DMS 273 (cell line): ENCODE measurements around the gene STOM.
A peak's percentile ranks its signal among the peaks of the same experiment; 100 is the strongest.

Experiments
- DNase-seq: peaks from one replicate; lab custom pipeline; 2025; ENCODE audit not compliant: unreplicated experiment; lab: John Stamatoyannopoulos, UW

The STOM gene

GRCh38 chr9:121372239-121373010 lies 2.4 kb upstream of the STOM start:
- peak; percentile 34 for DNase-seq

- peak; percentile 49 for DNase-seq
Measured at GRCh38 chr9:121371495-121372061, 1.5 kb upstream of the STOM start.

GRCh38 chr9:121368745-121369144 lies 1.3 kb downstream of the STOM start:
- DNase-seq = peak; percentile 18

GRCh38 chr9:121368138-121368522 lies 1.9 kb downstream of the STOM start:
- peak; percentile 20 for DNase-seq

- peak; percentile 15 for DNase-seq
Measured at GRCh38 chr9:121367306-121368137, 2.5 kb downstream of the STOM start.

- no peak for DNase-seq
Measured at GRCh38 chr9:121366611-121367192, 3.3 kb downstream of the STOM start.

GRCh38 chr9:121365564-121365963 lies 4.5 kb downstream of the STOM start:
- no peak for DNase-seq

- DNase-seq = peak; percentile 36
Measured at GRCh38 chr9:121364886-121365285, 5.2 kb downstream of the STOM start.

- DNase-seq = peak; percentile 55
Measured at GRCh38 chr9:121364077-121364476, 6.0 kb downstream of the STOM start.

- peak; percentile 36 for DNase-seq
Measured at GRCh38 chr9:121363622-121363961, 6.5 kb downstream of the STOM start.

- DNase-seq = peak; percentile 36
Measured at GRCh38 chr9:121362813-121363621, 7.0 kb downstream of the STOM start.

- no peak for DNase-seq
Measured at GRCh38 chr9:121360601-121361374, 9.3 kb downstream of the STOM start.

GRCh38 chr9:121359351-121360294 lies 10.4 kb downstream of the STOM start:
- DNase-seq = no peak

GRCh38 chr9:121358751-121359150 lies 11.3 kb downstream of the STOM start:
- DNase-seq = no peak

- no peak for DNase-seq
Measured at GRCh38 chr9:121357011-121357410, 13.0 kb downstream of the STOM start.

- no peak for DNase-seq
Measured at GRCh38 chr9:121354762-121355161, 15.3 kb downstream of the STOM start.

- DNase-seq = no peak
Measured at GRCh38 chr9:121354141-121354540, 15.9 kb downstream of the STOM start.

GRCh38 chr9:121353241-121354061 lies 16.6 kb downstream of the STOM start:
- no peak for DNase-seq
